ENCODE measurements around the gene MAP7. TPM values are rescaled to one million over a fixed set of nuclear protein-coding genes. Genes with fewer than 3 reads are reported as not detected.

The MAP7 gene
- total RNA-seq, 2 donors from 2014 or later: 35.1 to 45.2 TPM

- Histone ChIP-seq H3K9me3 (no peaks in the 10 kb centered on the region), H3K4me1 (replicated peaks) (no peaks in the 10 kb centered on the region), H3K4me3 (no peak overlapping the region), H3K27ac (no peak overlapping the region), H3K36me3 (no peaks in the 10 kb centered on the region), H3K27me3 (replicated peaks; ENCODE audit: insufficient read depth) (no peaks in the 10 kb centered on the region)
- DNase-seq (ENCODE audit: low spot score): no peak
- WGBS: 96% methylated on average over 4 of the region's 4 CpGs
- intact Hi-C loops (cut with DNase I): no loop called here
- TF ChIP-seq POLR2A (IDR thresholded peaks at IDR 0.05) (no peak), POLR2AphosphoS5 (IDR thresholded peaks at IDR 0.05) (no peak), CTCF (IDR thresholded peaks at IDR 0.05) (no peak)
Measured at GRCh38 chr6:136304410-136304809, 245.8 kb downstream of the MAP7 start.

- TF ChIP-seq POLR2AphosphoS5 (IDR thresholded peaks at IDR 0.05): no peak
- TF ChIP-seq POLR2A (IDR thresholded peaks at IDR 0.05): no peak
- TF ChIP-seq CTCF (IDR thresholded peaks at IDR 0.05): no peak
- H3K4me1 ChIP-seq (replicated peaks): no peaks in the 10 kb centered on the region
- intact Hi-C loops (cut with DNase I): no loop called here
- H3K9me3 ChIP-seq: no peaks in the 10 kb centered on the region
- DNase-seq (ENCODE audit: low spot score): no peak
- no peaks in the 10 kb centered on the region for H3K36me3 ChIP-seq
- WGBS: 88% methylated on average over 3 of the region's 3 CpGs
- no peaks in the 10 kb centered on the region for H3K27me3 ChIP-seq (replicated peaks; ENCODE audit: insufficient read depth)
- no peak overlapping the region for H3K27ac ChIP-seq
- H3K4me3 ChIP-seq: no peak overlapping the region
Measured at GRCh38 chr6:136303516-136303915, 246.7 kb downstream of the MAP7 start.

GRCh38 chr6:136294621-136295020, 255.6 kb downstream of the MAP7 start:
- Histone ChIP-seq H3K4me1 (replicated peaks) (peaks cover 3% of the 10 kb centered on the region), H3K36me3 (no peaks in the 10 kb centered on the region), H3K9me3 (no peaks in the 10 kb centered on the region), H3K27me3 (replicated peaks; ENCODE audit: insufficient read depth) (no peaks in the 10 kb centered on the region), H3K4me3 (no peak overlapping the region), H3K27ac (no peak overlapping the region)
- 93% methylated on average over 3 of the region's 3 CpGs for WGBS
- no peak for TF ChIP-seq CTCF (IDR thresholded peaks at IDR 0.05)
- DNase-seq (ENCODE audit: low spot score): no peak
- intact Hi-C loops (cut with DNase I): no loop called here

Small RNAs within 50 kb of the gene (small RNA-seq; reads per million reads assigned to genes)
- gene AL023284.1: 0 reads per million in 2 donors
- 0 reads per million in 2 donors for gene NDUFS5P1

Other genes with a start within 250 kb of the MAP7 start
- gene MAP3K5, start 242.1 kb upstream of the MAP7 start, total RNA-seq: 10 to 100 TPM; 65.7 to 98.4 TPM